Calu3 (cell line): ENCODE measurements around the gene CDK6. TPM values are rescaled to one million over a fixed set of nuclear protein-coding genes. Genes with fewer than 3 reads are reported as not detected.

ENCODE experiments used
- BruUV-seq: library from RNA; stranded (reverse); fragments of 400-500 nt; replicated peaks from 2 replicates; lab custom pipeline; 2021; lab: Mats Ljungman, UMichigan
- CTCF ChIA-PET: fragments of 300-600 bp; sonication (Branson Sonifier 250); formaldehyde crosslinking; loops from one replicate; lab custom pipeline; 2022; ENCODE audit warnings: antibody characterized with exemption; lab: Charles Lee
- DNase-seq: peaks from one replicate; pipeline ENCODE4 v3.0.0; 2022
- H3K27ac Mint-ChIP-seq: one replicate; pipeline ENCODE4 v1.8.0; 2022; ENCODE audit warnings: mixed read lengths; ENCODE audit not compliant: unreplicated experiment
- H3K27me3 Mint-ChIP-seq: one replicate; pipeline ENCODE4 v1.8.0; 2022; ENCODE audit warnings: mixed read lengths; ENCODE audit not compliant: unreplicated experiment
- H3K36me3 Mint-ChIP-seq: one replicate; pipeline ENCODE4 v1.8.0; 2022; ENCODE audit warnings: mild to moderate bottlenecking, moderate library complexity, mixed read lengths; ENCODE audit not compliant: insufficient read depth, unreplicated experiment
- H3K4me1 Mint-ChIP-seq: one replicate; pipeline ENCODE4 v1.8.0; 2022; ENCODE audit warnings: mild to moderate bottlenecking, low read depth, mixed read lengths; ENCODE audit not compliant: unreplicated experiment
- H3K4me3 Mint-ChIP-seq: one replicate; pipeline ENCODE4 v1.8.0; 2022; ENCODE audit warnings: mild to moderate bottlenecking, low read depth, moderate library complexity, mixed read lengths; ENCODE audit not compliant: unreplicated experiment
- H3K9me3 Mint-ChIP-seq: one replicate; pipeline ENCODE4 v1.8.0; 2022; ENCODE audit warnings: low read depth, mixed read lengths; ENCODE audit not compliant: unreplicated experiment
- intact Hi-C: fragments of 100-400 bp; cut with micrococcal nuclease; formaldehyde crosslinking; loops from one replicate; pipeline ENCODE4 v1.10.0; 2022; ENCODE audit not compliant: unreplicated experiment
- total RNA-seq: library from RNA; stranded (reverse); gene quantifications from 2 replicates; pipeline ENCODE4 v1.2.3, GENCODE V29; 2022
- TF ChIP-seq, protein P1 (sequence below): fragments of 200-600 bp; IDR thresholded peaks from one replicate; pipeline ENCODE4 v1.8.0; 2022; ENCODE audit warnings: antibody characterized with exemption; ENCODE audit not compliant: unreplicated experiment

CDK6 gene
- total RNA-seq, 1 experiment from 2014 or later = 87.9 TPM

DNA sequence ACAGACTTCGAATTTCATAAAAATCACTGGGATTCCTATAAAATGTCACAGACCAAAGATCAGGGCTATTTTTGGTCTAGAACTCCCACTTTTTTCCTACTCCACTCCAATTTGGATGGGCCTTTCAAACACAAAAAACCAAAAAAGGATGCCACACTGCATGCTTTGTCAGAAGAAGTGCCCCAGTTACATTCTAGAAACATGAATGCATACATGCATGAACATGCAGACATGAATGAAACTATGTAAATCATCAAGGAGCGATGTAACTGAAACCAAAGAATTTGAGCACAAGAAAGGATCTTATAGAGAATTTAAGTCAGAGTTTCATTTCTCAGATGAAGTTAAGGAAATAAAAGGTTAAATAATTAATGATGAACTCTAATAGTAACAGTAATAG lies 214.3 kb downstream of the CDK6 start:
- Mint-ChIP-seq H3K27ac (no peak overlapping the region), H3K9me3 (no peaks in the 10 kb centered on the region), H3K4me1 (peaks cover 36% of the 10 kb centered on the region), H3K36me3 (peaks cover 14% of the 10 kb centered on the region), H3K4me3 (no peak overlapping the region), H3K27me3 (no peaks in the 10 kb centered on the region)
- DNase-seq = no peak
- BruUV-seq = no TSS peak
- intact Hi-C loops = no loop called here
- CTCF ChIA-PET = interaction anchor here (0.9 to 2.1 kb wide), 2 partner anchors 12 to 211 kb away, joined by 4 to 11 read pairs; no protein-coding TSS in a partner anchor
- TF ChIP-seq, protein P1, sequence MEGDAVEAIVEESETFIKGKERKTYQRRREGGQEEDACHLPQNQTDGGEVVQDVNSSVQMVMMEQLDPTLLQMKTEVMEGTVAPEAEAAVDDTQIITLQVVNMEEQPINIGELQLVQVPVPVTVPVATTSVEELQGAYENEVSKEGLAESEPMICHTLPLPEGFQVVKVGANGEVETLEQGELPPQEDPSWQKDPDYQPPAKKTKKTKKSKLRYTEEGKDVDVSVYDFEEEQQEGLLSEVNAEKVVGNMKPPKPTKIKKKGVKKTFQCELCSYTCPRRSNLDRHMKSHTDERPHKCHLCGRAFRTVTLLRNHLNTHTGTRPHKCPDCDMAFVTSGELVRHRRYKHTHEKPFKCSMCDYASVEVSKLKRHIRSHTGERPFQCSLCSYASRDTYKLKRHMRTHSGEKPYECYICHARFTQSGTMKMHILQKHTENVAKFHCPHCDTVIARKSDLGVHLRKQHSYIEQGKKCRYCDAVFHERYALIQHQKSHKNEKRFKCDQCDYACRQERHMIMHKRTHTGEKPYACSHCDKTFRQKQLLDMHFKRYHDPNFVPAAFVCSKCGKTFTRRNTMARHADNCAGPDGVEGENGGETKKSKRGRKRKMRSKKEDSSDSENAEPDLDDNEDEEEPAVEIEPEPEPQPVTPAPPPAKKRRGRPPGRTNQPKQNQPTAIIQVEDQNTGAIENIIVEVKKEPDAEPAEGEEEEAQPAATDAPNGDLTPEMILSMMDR = no peak

DNA sequence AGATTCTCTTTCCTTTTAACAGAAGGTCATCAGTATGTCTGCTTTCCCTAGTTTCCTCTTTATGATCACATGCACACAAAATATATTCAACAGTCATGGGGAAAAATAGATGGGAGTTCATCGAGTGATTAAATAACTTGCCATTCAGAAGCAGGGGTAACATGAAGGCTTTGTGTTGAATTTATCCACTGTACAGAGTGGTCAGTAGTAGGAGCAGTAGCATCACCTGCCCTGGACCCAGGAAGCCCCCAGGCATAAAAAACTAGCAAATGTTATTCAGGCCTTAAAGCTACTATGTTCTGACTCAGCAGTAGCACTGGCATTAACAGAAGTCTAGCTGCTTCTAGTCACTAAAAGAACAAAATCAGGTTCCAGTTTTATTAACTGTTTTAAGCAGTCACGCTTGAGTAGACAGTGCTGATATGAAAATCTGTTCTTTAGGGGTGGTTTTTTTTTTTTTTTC lies 214.8 kb downstream of the CDK6 start:
- peaks cover 16% of the 10 kb centered on the region for H3K36me3 Mint-ChIP-seq
- H3K27me3 Mint-ChIP-seq = no peaks in the 10 kb centered on the region
- intact Hi-C loops = loop anchor here (1.0 to 2.0 kb wide), 2 partner anchors 211 to 434 kb away; no protein-coding TSS in a partner anchor
- CTCF ChIA-PET = interaction anchor here (0.5 to 2.1 kb wide), 3 partner anchors 12 to 211 kb away, joined by 3 to 11 read pairs (median 4); no protein-coding TSS in a partner anchor
- BruUV-seq = no TSS peak
- H3K27ac Mint-ChIP-seq = no peak overlapping the region
- H3K4me1 Mint-ChIP-seq = peaks cover 33% of the 10 kb centered on the region
- no peaks in the 10 kb centered on the region for H3K9me3 Mint-ChIP-seq
- no peak for DNase-seq
- TF ChIP-seq, protein P1 = no peak
- H3K4me3 Mint-ChIP-seq = no peak overlapping the region

DNA sequence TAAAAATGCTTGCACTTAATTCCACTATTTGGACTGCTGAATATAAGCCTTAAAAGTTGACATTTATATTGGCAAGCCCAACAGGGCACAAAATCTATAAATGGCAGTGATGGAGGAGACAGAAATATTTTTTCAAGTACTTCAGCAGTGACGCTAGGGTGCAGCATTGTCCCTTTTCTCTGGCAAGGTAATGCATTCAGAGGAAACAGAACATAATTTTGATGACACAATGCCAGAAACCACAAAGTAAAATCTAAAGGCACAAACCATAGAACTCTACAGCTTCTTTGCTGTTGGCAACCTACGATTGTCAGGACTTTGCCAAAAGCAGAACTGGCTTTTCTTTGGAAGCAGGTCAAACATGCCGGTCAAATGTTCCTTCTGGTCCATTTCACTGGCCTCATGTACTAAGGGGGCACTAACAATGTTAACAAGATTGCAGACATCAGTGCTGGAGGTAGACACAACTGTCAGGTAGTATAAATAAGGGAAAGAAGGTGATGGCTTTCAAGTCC lies 215.3 kb downstream of the CDK6 start:
- H3K27me3 Mint-ChIP-seq = no peaks in the 10 kb centered on the region
- H3K27ac Mint-ChIP-seq = no peak overlapping the region
- no peak overlapping the region for H3K4me3 Mint-ChIP-seq
- no TSS peak for BruUV-seq
- H3K36me3 Mint-ChIP-seq = peaks cover 16% of the 10 kb centered on the region
- DNase-seq = peak; percentile 69
- peaks cover 28% of the 10 kb centered on the region for H3K4me1 Mint-ChIP-seq
- CTCF ChIA-PET = interaction anchor here (0.5 to 2.1 kb wide), 4 partner anchors 11 to 212 kb away, joined by 3 to 11 read pairs (median 4); no protein-coding TSS in a partner anchor
- intact Hi-C loops = loop anchor here (1.0 to 2.0 kb wide), 2 partner anchors 212 to 434 kb away; no protein-coding TSS in a partner anchor
- no peaks in the 10 kb centered on the region for H3K9me3 Mint-ChIP-seq
- TF ChIP-seq, protein P1 = peak; percentile 30

DNA sequence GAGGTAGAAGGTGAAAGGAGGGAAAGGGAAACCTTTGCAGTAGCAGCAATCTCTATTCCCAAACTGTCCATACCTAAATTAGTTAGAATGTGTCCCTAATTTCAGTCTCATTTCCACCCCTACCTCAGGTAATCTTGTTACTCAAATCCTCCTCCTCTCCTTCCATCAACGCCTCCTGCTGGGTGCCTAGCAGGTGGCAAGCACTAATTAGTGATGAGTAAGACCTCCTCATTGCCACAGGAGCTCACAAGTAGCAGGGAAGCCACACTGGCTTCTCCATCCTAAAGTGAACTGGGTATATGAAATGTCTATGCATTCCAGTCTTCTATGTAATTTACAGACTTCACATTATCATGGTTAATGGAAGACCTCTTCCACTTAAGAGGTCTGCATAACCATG lies 220.5 kb downstream of the CDK6 start:
- no peak overlapping the region for H3K27ac Mint-ChIP-seq
- TF ChIP-seq, protein P1 = no peak

More for the DNA sequence above, 220.5 kb downstream of the CDK6 start:
- Mint-ChIP-seq H3K9me3 (no peaks in the 10 kb centered on the region), H3K27me3 (no peaks in the 10 kb centered on the region), H3K4me3 (no peak overlapping the region), H3K4me1 (peaks cover under 1% of the 10 kb centered on the region), H3K36me3 (peaks cover 34% of the 10 kb centered on the region)
- no TSS peak for BruUV-seq
- CTCF ChIA-PET = no interaction called here
- DNase-seq = no peak
- intact Hi-C loops = no loop called here
